Adrenal gland (tissue), 12 donors: ENCODE data around the gene SFTPB. TPM values are rescaled to one million over a fixed set of nuclear protein-coding genes. Genes with fewer than 3 reads are reported as not detected.
A peak's percentile ranks its signal among the peaks of the same experiment; 100 is the strongest.

Experiments
- DNase-seq, 7 donors: peaks; one replicate each; pipeline ENCODE4 v3.0.0-alpha.2; 2019 to 2020
- H3K27ac ChIP-seq, 5 donors: fragments of 200-600 bp; sonication (generic) in 4 of 5; 1 replicate in 3 of 5; 2 replicates in 2 of 5; pipeline versions ENCODE4 v1.5.1 to v1.8.0; 2016 to 2020; ENCODE audit warnings: mild to moderate bottlenecking in 1 of 5
- H3K27me3 ChIP-seq: fragments of 200-600 bp; 2 replicates; pipeline ENCODE4 v1.8.0; 2021
- H3K36me3 ChIP-seq, 2 donors: fragments of 200-600 bp; replicated peaks in 1 of 2; 1 replicate in 1 of 2; 2 replicates in 1 of 2; pipeline versions ENCODE4 v1.5.1 to v1.8.0; 2018 to 2022
- H3K4me1 ChIP-seq, 2 donors: fragments of 200-600 bp; replicated peaks in 1 of 2; 1 replicate in 1 of 2; 2 replicates in 1 of 2; pipeline versions ENCODE4 v1.5.1 to v1.8.0; 2018 to 2021
- H3K4me3 ChIP-seq, 4 donors: fragments of 200-600 bp; sonication (generic) in 3 of 4; one replicate each; pipeline ENCODE4 v1.5.1; 2016 to 2018
- H3K9me3 ChIP-seq, 3 donors: fragments of 200-600 bp; sonication (generic) in 1 of 3; replicated peaks in 1 of 3; 1 replicate in 2 of 3; 2 replicates in 1 of 3; pipeline versions ENCODE4 v1.5.1 to v1.8.0; 2016 to 2021
- POLR2A ChIP-seq, 2 donors: fragments of 450-650 bp; IDR thresholded peaks; one replicate each; pipeline ENCODE4 v1.6.1; 2017; ENCODE audit warnings: antibody characterized with exemption in 2 of 2, mild to moderate bottlenecking in 2 of 2, moderate library complexity in 1 of 2
- WGBS, 4 donors: extraction: QIAGEN DNeasy Blood & Tissue Kit in 2 of 4; methylation state at CpG; one replicate each; pipeline versions ENCODE4 v1.1.5 to v1.1.7; 2013 to 2017; 5-methylcytosine and 5-hydroxymethylcytosine counted together
- intact Hi-C, 2 donors: fragments of 100-400 bp; cut with DNase I; formaldehyde crosslinking; loops; one replicate each; pipeline versions ENCODE4 v1.14.1 to v1.15.0; 2022 to 2023
- polyA plus RNA-seq, 3 donors: library from polyadenylated mRNA; stranded (reverse); fragments of 200-250 nt in 2 of 3; fragments of 350-450 nt in 1 of 3; fragmentation: Illumina TruSeq in 1 of 3; extraction: RNeasy Lipid Tissue Mini Kit (QIAGEN cat#74804) in 1 of 3; gene quantifications; one replicate each; pipeline ENCODE4 v1.2.3, GENCODE V29; 2013 to 2014
- total RNA-seq, 9 donors: library from RNA; depleted of rRNA in 4 of 9; stranded (reverse); fragments of >200 nt in 4 of 9; fragments of 120-200 nt in 1 of 9; fragmentation: NEBNext Ultra II Directional in 1 of 9; extraction: Animal tissue kit (Norgen Biotek cat#: 25700) in 1 of 9; gene quantifications; one replicate each; pipeline versions ENCODE4 v1.1.0 to v1.2.4, GENCODE V29; 2013 to 2023
- TF ChIP-seq, protein P1 (sequence below), 6 experiments: fragments of 450-650 bp in 4 of 6; fragments of 200-600 bp in 2 of 6; sonication (generic) in 1 of 6; IDR thresholded peaks; 1 replicate in 5 of 6; 2 replicates in 1 of 6; pipeline versions ENCODE4 v1.5.1 to v1.8.0; 2016 to 2021; ENCODE audit warnings: antibody characterized with exemption in 6 of 6, mild to moderate bottlenecking in 2 of 6, moderate library complexity in 1 of 6
- donor health status: healthy with polysubstance abuse.
- donor health status: Bipolar disorder and iron deficiency.
- donor health status: DM: yes; HTN: yes; CAD: no.
- donor health status: DM: no; HTN: no; CAD: no.
- donor health status: DM: no; HTN: no; CAD: no.
- donor health status: DM: yes; HTN: yes; CAD: no.

The SFTPB gene
- total and polyA plus RNA-seq, 12 donors = 0.04 to 21.3 (median 1.4) TPM; not detected in 5

DNA sequence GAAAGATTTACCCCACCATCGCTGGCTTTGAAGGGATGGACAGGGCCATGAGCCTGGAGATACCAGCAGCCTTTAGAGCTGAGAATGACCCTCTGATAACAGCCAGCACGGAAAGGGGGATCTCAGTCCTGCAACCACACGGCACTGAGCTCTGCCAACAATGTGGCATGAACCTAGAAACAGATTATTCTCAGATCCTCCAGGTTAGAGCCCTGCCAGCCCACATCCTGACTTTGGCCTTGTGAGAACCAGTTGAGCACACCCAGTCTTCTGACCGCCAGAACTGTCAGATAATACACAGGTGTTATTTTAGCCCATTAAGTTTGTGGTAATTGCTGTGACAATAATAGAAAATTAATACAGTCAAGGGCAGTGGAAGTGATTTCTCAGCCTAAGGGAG lies 16.8 kb upstream of the SFTPB start:
- TF ChIP-seq, protein P1, sequence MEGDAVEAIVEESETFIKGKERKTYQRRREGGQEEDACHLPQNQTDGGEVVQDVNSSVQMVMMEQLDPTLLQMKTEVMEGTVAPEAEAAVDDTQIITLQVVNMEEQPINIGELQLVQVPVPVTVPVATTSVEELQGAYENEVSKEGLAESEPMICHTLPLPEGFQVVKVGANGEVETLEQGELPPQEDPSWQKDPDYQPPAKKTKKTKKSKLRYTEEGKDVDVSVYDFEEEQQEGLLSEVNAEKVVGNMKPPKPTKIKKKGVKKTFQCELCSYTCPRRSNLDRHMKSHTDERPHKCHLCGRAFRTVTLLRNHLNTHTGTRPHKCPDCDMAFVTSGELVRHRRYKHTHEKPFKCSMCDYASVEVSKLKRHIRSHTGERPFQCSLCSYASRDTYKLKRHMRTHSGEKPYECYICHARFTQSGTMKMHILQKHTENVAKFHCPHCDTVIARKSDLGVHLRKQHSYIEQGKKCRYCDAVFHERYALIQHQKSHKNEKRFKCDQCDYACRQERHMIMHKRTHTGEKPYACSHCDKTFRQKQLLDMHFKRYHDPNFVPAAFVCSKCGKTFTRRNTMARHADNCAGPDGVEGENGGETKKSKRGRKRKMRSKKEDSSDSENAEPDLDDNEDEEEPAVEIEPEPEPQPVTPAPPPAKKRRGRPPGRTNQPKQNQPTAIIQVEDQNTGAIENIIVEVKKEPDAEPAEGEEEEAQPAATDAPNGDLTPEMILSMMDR (IDR thresholded peaks at IDR 0.05) = no peak
- TF ChIP-seq POLR2A (IDR thresholded peaks at IDR 0.05) = no peak
- WGBS, 4 donors = 78 to 88% (median 83%) methylated on average over 4 of the region's 4 CpGs
- no peak overlapping the region for H3K4me3 ChIP-seq

GRCh38 chr2:85684380-85684779 lies 16.4 kb upstream of the SFTPB start:
- intact Hi-C loops = no loop called here
- no peaks in the 10 kb centered on the region for H3K9me3 ChIP-seq
- no peak for TF ChIP-seq POLR2A (IDR thresholded peaks at IDR 0.05)
- TF ChIP-seq, protein P1 (IDR thresholded peaks at IDR 0.05) = no peak
- no peaks in the 10 kb centered on the region for H3K27me3 ChIP-seq
- WGBS, 4 donors = 90 to 92% (median 92%) methylated on average over 4 of the region's 4 CpGs
- peaks cover 0 to under 1% of the 10 kb centered on the region in 2 donors for H3K4me1 ChIP-seq
- no peak overlapping the region for H3K4me3 ChIP-seq
- H3K36me3 ChIP-seq = no peaks in the 10 kb centered on the region
- no peak for DNase-seq
- no peak overlapping the region for H3K27ac ChIP-seq

More for the DNA sequence above, 16.8 kb upstream of the SFTPB start:
- no peaks in the 10 kb centered on the region for H3K36me3 ChIP-seq
- H3K27ac ChIP-seq = no peak overlapping the region
- H3K9me3 ChIP-seq = no peaks in the 10 kb centered on the region
- no peak for DNase-seq
- no peaks in the 10 kb centered on the region for H3K27me3 ChIP-seq
- intact Hi-C loops = no loop called here
- H3K4me1 ChIP-seq = no peaks in the 10 kb centered on the region

DNA sequence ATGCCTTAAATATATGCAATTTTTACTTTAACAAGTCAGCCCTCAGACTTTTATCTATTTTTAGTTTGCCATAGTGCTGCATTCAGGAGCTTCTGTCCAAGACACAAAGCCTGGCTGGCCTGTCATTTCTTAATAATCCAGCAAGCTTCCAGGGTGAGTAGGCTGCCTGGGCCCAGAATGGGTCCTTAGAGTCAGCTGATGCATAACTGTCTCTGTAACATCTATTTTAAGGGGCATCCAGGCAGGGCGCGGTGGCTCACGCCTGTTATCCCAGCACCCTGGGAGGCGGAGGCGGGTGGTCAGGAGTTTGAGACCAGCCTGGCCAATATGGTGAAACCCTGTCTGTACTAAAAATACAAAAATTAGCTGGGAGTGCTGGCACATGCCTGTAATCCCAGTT lies 14.4 kb upstream of the SFTPB start:
- peak in 1 of 7 donors; percentile 16 for DNase-seq
- WGBS, 4 donors = 86 to 96% (median 95%) methylated on average over 4 to 5 of the region's 5 CpGs
- TF ChIP-seq POLR2A (IDR thresholded peaks at IDR 0.05) = no peak
- TF ChIP-seq, protein P1 (IDR thresholded peaks at IDR 0.05) = no peak
- intact Hi-C loops = no loop called here
- no peak overlapping the region for H3K4me3 ChIP-seq
- H3K9me3 ChIP-seq = no peaks in the 10 kb centered on the region
- no peaks in the 10 kb centered on the region for H3K27me3 ChIP-seq
- H3K27ac ChIP-seq = no peak overlapping the region
- H3K4me1 ChIP-seq = peaks cover 0 to 11% of the 10 kb centered on the region in 2 donors
- H3K36me3 ChIP-seq = no peaks in the 10 kb centered on the region

- intact Hi-C loops = no loop called here
- peak in 1 of 7 donors; percentile 6 for DNase-seq
- 67 to 100% (median 86%) methylated on average over 1 of the region's 1 CpG for WGBS, 4 donors
- H3K27me3 ChIP-seq = no peaks in the 10 kb centered on the region
- TF ChIP-seq, protein P1 (IDR thresholded peaks at IDR 0.05) = no peak
- no peak for TF ChIP-seq POLR2A (IDR thresholded peaks at IDR 0.05)
- H3K4me3 ChIP-seq = no peak overlapping the region
- no peaks in the 10 kb centered on the region for H3K36me3 ChIP-seq
- no peak overlapping the region for H3K27ac ChIP-seq
- H3K9me3 ChIP-seq = no peaks in the 10 kb centered on the region
- H3K4me1 ChIP-seq = peaks cover 0 to 11% of the 10 kb centered on the region in 2 donors
These were observed 13.8 kb upstream of the SFTPB start for GRCh38 chr2:85681776-85682175.
